ENCODE data around the gene RCHY1. TPM values are rescaled to one million over a fixed set of nuclear protein-coding genes. Genes with fewer than 3 reads are reported as not detected.
"Not testable (repeated sequence)": the region's sequence is repeated elsewhere in the genome, so short reads cannot be mapped to it uniquely, and the experiment has no call there.

The RCHY1 gene
- total and polyA plus RNA-seq, 5 donors: 26.1 to 56.7 (median 49.0) TPM

GRCh38 chr4:75514949-75515612 lies 878 bp upstream of the RCHY1 start:
- DNase-seq (no peak), ATAC-seq (peak in 1 of 2 donors; percentile 1)
- Histone ChIP-seq H3K9me3 (ENCODE audit: control insufficient read depth, low read length) (no peaks in the 10 kb centered on the region), H3K27me3 (ENCODE audit: control insufficient read depth, insufficient read depth) (no peaks in the 10 kb centered on the region), H3K4me1 (ENCODE audit: control insufficient read depth, insufficient read depth, low read length) (no peaks in the 10 kb centered on the region), H3K27ac (ENCODE audit: low read length) (peak overlapping the region; percentile 92), H3K4me3 (ENCODE audit: low read length) (peak overlapping the region; percentile 86)
- intact Hi-C loops (cut with DNase I): no loop called here
- WGBS: 47% methylated on average over 9 of the region's 9 CpGs

DNA sequence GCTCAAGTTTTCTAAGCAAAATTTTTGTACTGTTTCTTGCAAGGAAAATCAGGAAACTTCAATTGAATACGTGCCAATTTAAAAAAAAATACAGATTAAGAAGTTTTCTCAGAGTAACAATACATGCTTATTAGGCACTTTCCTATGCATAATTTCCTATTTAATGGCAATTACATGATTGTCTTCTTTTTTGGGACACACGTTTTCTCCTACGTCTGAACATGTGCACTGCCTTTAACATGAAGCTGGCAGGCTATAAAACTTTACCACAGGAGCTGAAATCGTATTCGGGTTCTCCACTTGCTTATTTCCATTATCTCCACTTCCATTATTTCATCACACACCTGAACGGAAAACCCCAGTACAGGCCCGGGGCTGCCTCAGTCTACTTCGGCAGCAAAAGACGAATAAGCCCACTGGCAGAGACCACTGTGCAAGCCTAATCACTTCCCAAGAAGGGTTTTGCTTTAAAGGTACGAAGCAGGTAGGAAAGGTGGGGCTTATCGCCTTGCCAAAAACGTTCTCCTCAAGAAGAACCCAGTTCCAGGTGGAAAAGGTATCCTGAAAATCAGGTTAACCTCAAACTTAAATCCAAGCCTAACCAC lies 575 bp downstream of the RCHY1 start:
- H3K27me3 ChIP-seq (ENCODE audit: control insufficient read depth, insufficient read depth): no peaks in the 10 kb centered on the region
- H3K4me1 ChIP-seq (ENCODE audit: control insufficient read depth, insufficient read depth, low read length): no peaks in the 10 kb centered on the region
- peak; percentile 3 to 5 for ATAC-seq
- WGBS: under 1% methylated on average over 12 of the region's 12 CpGs
- peak overlapping the region; percentile 92 for H3K27ac ChIP-seq (ENCODE audit: low read length)
- DNase-seq: peak in 1 of 3 donors; percentile 50
- H3K9me3 ChIP-seq (ENCODE audit: control insufficient read depth, low read length): no peaks in the 10 kb centered on the region
- intact Hi-C loops (cut with DNase I): no loop called here
- H3K4me3 ChIP-seq (ENCODE audit: low read length): peak overlapping the region; percentile 86

DNA sequence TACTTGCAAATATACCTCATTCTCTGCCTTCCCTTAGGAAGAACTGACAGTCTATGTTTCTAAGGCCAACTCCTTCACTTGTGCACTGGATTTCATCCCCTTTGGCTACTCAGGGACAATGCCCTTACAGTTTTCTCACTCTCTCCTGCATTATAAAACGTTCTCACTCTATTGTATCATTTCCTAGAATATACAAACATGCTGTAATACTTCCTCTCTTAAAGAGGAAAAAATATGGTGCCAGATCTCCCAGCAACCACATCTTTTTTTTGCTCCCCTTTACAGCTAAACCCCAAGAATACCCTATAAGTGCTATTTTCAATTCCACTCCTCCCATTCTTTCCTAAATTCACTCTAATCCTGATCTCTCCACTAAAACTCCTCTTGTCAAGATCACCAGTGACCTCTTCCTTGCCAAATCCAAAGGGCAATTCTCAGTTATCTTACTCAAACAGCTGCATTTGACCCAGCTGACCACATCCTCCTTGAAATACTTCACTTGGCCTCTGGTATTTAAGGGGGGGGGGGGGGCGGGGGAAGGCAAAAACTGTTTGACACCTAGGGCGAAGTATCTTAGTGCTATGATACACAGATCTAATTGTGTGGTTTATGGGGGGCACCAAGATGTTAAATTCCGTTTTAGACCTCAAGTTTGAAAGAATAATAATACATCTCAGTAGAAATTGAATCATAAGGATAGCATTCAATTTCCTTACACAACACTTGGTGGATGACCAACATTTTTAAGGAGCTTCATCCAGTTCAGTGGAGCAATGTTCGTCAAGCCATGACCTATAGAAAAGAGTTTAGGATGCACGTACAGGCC lies 1.6 kb downstream of the RCHY1 start:
- Histone ChIP-seq H3K27ac (ENCODE audit: low read length) (peak overlapping the region; percentile 18), H3K9me3 (ENCODE audit: control insufficient read depth, low read length) (no peaks in the 10 kb centered on the region), H3K4me1 (ENCODE audit: control insufficient read depth, insufficient read depth, low read length) (no peaks in the 10 kb centered on the region), H3K27me3 (ENCODE audit: control insufficient read depth, insufficient read depth) (no peaks in the 10 kb centered on the region), H3K4me3 (ENCODE audit: low read length) (peak overlapping the region; percentile 86)
- DNase-seq (no peak), ATAC-seq (no peak)
- intact Hi-C loops (cut with DNase I): no loop called here
- WGBS: 32% methylated on average over 6 of the region's 6 CpGs

DNA sequence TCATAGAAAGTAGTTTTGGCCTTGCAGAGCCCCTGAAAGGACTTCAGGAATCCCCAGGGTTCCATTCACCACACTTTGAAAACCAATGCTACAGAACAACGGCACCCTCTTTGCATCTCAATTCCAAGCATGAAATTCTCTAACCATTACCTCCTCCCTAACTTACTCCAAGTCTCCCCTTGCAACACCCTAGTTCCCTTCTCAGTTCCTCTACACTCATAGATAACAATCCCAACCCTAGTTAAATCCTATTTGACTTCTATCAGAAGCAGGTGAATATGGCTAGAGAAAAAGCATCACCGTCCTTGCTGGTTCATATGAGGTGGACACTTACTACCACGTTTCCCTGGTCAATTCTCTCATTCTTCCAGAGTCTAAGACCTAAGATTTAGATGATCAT lies 2.4 kb downstream of the RCHY1 start:
- ATAC-seq (no peak), DNase-seq (no peak)
- peak overlapping the region; percentile 31 for H3K4me3 ChIP-seq (ENCODE audit: low read length)
- WGBS: 51% methylated on average over 3 of the region's 3 CpGs
- H3K27ac ChIP-seq (ENCODE audit: low read length): no peak overlapping the region
- H3K27me3 ChIP-seq (ENCODE audit: control insufficient read depth, insufficient read depth): no peaks in the 10 kb centered on the region
- no peaks in the 10 kb centered on the region for H3K4me1 ChIP-seq (ENCODE audit: control insufficient read depth, insufficient read depth, low read length)
- no peaks in the 10 kb centered on the region for H3K9me3 ChIP-seq (ENCODE audit: control insufficient read depth, low read length)
- intact Hi-C loops (cut with DNase I): no loop called here

DNA sequence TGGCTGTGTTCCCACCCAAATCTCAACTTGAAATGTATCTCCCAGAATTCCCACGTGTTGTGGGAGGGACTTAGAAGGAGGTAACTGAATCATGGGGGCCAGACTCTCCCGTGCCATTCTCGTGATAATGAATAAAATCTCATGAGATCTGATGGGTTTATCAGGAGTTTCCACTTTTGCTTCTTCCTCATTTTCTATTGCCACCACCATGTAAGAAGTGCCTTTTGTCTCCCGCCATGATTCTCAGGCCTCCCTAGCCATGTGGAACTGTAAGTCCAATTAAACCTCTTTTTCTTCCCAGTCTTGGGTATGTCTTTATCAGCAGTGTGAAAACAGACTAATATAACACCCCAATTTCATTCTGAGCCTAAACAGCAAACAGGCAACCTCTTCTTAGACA lies 4.6 kb downstream of the RCHY1 start:
- H3K27me3 ChIP-seq (ENCODE audit: control insufficient read depth, insufficient read depth); ATAC-seq; H3K9me3 ChIP-seq (ENCODE audit: control insufficient read depth, low read length); intact Hi-C loops (cut with DNase I); H3K27ac ChIP-seq (ENCODE audit: low read length); H3K4me1 ChIP-seq (ENCODE audit: control insufficient read depth, insufficient read depth, low read length); DNase-seq; H3K4me3 ChIP-seq (ENCODE audit: low read length): not testable (repeated sequence)
- 64% methylated on average over 4 of the region's 4 CpGs for WGBS

DNA sequence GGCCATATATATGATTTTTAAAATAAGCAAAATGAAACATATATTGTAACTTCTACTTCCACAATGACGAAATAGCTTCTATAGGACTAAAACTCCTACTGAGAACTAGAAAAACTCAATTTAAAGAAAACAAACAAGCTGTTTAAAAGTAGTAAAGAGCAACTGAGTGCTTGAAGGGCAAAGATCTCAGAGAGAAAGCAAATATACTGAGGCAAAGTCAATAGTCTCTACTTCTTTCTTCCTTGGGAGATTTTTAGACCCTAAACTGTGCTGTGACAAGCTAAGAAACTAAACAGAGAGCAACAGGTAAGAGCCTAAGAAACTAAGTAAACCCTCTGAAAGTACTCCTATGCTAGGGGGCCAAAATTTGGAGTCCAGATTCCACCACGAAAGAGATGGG lies 8.6 kb downstream of the RCHY1 start:
- intact Hi-C loops (cut with DNase I): no loop called here
- ATAC-seq: no peak
- Histone ChIP-seq H3K27me3 (ENCODE audit: control insufficient read depth, insufficient read depth) (no peaks in the 10 kb centered on the region), H3K4me3 (ENCODE audit: low read length) (no peak overlapping the region), H3K4me1 (ENCODE audit: control insufficient read depth, insufficient read depth, low read length) (no peaks in the 10 kb centered on the region), H3K27ac (ENCODE audit: low read length) (no peak overlapping the region), H3K9me3 (ENCODE audit: control insufficient read depth, low read length) (no peaks in the 10 kb centered on the region)
- WGBS: 92% methylated on average over 2 of the region's 2 CpGs
- DNase-seq: no peak

GRCh38 chr4:75502671-75503070 lies 11.5 kb downstream of the RCHY1 start:
- Histone ChIP-seq H3K4me1 (ENCODE audit: control insufficient read depth, insufficient read depth, low read length) (no peaks in the 10 kb centered on the region), H3K27me3 (ENCODE audit: control insufficient read depth, insufficient read depth) (no peaks in the 10 kb centered on the region), H3K9me3 (ENCODE audit: control insufficient read depth, low read length) (no peaks in the 10 kb centered on the region), H3K27ac (ENCODE audit: low read length) (no peak overlapping the region), H3K4me3 (ENCODE audit: low read length) (no peak overlapping the region)
- intact Hi-C loops (cut with DNase I): no loop called here
- WGBS: 96% methylated on average over 2 of the region's 2 CpGs
- ATAC-seq (no peak), DNase-seq (no peak)

- H3K27ac ChIP-seq (ENCODE audit: low read length): no peak overlapping the region
- H3K27me3 ChIP-seq (ENCODE audit: control insufficient read depth, insufficient read depth): no peaks in the 10 kb centered on the region
- DNase-seq (no peak), ATAC-seq (no peak)
- 96% methylated on average over 2 of the region's 2 CpGs for WGBS
- intact Hi-C loops (cut with DNase I): loop anchor here in 2 of 4 donors (10.0 kb wide), 1 partner anchor 565 kb away; the partner anchor contains the start of gene PARM1 (in 2 of the 2)
- H3K4me1 ChIP-seq (ENCODE audit: control insufficient read depth, insufficient read depth, low read length): peaks cover 3% of the 10 kb centered on the region
- no peaks in the 10 kb centered on the region for H3K9me3 ChIP-seq (ENCODE audit: control insufficient read depth, low read length)
- no peak overlapping the region for H3K4me3 ChIP-seq (ENCODE audit: low read length)
Observed at GRCh38 chr4:75499900-75500299, 14.3 kb downstream of the RCHY1 start.

DNA sequence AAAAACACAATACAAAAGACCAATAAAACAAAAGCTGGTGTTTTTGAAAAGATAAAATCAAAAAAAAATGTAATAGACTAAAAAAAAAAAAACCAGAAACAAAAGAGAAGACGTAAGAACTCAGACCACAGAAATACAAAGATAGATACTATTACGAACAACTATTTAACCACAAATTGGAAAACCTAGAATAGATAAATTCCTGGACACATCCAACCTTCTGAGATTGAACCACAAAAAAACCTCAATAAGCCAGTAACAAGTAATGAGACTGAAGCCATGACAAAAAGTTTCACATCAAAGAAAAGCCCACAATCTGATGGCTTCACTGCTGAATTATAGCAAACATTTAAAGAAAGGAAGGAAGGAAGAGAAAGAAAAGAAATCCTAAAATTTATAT lies 16.2 kb downstream of the RCHY1 start:
- WGBS: 87% methylated on average over 2 of the region's 2 CpGs
- intact Hi-C loops (cut with DNase I): loop anchor here in 2 of 4 donors (10.0 kb wide), 1 partner anchor 563 kb away; the partner anchor contains the start of gene PARM1 (in 2 of the 2)
- no peak for ATAC-seq

DNA sequence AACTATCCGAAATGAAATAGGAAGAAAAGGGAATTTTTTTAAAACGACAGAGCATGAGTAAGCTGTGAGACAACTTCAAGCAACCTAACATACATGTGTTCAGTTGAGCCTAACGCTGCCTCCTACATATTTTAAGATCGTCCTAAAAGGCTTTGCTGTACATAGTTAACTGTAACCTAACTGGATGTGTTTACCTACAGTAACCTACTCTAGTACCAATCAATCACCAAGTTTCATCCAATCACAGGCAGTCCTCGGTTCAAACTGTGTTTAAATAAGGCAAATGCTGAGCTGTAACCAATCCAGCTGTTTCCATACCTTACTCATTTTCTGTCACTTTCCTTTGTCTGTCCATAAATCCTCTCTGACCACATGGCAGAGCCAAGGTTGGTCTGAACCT lies 17.1 kb downstream of the RCHY1 start:
- intact Hi-C loops (cut with DNase I): loop anchor here in 2 of 4 donors (10.0 kb wide), 1 partner anchor 562 kb away; the partner anchor contains the start of gene PARM1 (in 2 of the 2)
- Histone ChIP-seq H3K4me1 (ENCODE audit: control insufficient read depth, insufficient read depth, low read length) (peaks cover 3% of the 10 kb centered on the region), H3K27me3 (ENCODE audit: control insufficient read depth, insufficient read depth) (no peaks in the 10 kb centered on the region), H3K4me3 (ENCODE audit: low read length) (no peak overlapping the region), H3K9me3 (ENCODE audit: control insufficient read depth, low read length) (no peaks in the 10 kb centered on the region), H3K27ac (ENCODE audit: low read length) (no peak overlapping the region)
- DNase-seq: no peak
- ATAC-seq: no peak
- 78% methylated on average over 5 of the region's 5 CpGs for WGBS

More for the DNA sequence above, 16.2 kb downstream of the RCHY1 start:
- no peaks in the 10 kb centered on the region for H3K9me3 ChIP-seq (ENCODE audit: control insufficient read depth, low read length)
- H3K4me1 ChIP-seq (ENCODE audit: control insufficient read depth, insufficient read depth, low read length): peaks cover 3% of the 10 kb centered on the region
- no peak overlapping the region for H3K27ac ChIP-seq (ENCODE audit: low read length)
- no peak for DNase-seq
- no peak overlapping the region for H3K4me3 ChIP-seq (ENCODE audit: low read length)
- no peaks in the 10 kb centered on the region for H3K27me3 ChIP-seq (ENCODE audit: control insufficient read depth, insufficient read depth)

- peaks cover 3% of the 10 kb centered on the region for H3K4me1 ChIP-seq (ENCODE audit: control insufficient read depth, insufficient read depth, low read length)
- no peaks in the 10 kb centered on the region for H3K9me3 ChIP-seq (ENCODE audit: control insufficient read depth, low read length)
- intact Hi-C loops (cut with DNase I): loop anchor here in 2 of 4 donors (10.0 kb wide), 1 partner anchor 562 kb away; the partner anchor contains the start of gene PARM1 (in 2 of the 2)
- DNase-seq (no peak), ATAC-seq (no peak)
- no peak overlapping the region for H3K4me3 ChIP-seq (ENCODE audit: low read length)
- H3K27ac ChIP-seq (ENCODE audit: low read length): no peak overlapping the region
- no peaks in the 10 kb centered on the region for H3K27me3 ChIP-seq (ENCODE audit: control insufficient read depth, insufficient read depth)
- 94% methylated on average over 2 of the region's 2 CpGs for WGBS
Observed at GRCh38 chr4:75496406-75496805, 17.8 kb downstream of the RCHY1 start.

Data from right cardiac atrium (tissue), 5 donors.